Stimulated activated CD4-positive, alpha-beta T cell treated with anti-CD3 and anti-CD28 coated beads, Interleukin-12 subunit alpha, Interleukin-12 subunit beta, amount 100 ng/mL, for 24 hours (primary cell): ENCODE results near the gene CCDC18.
A peak's percentile ranks its signal among the peaks of the same experiment; 100 is the strongest.
"Not testable (repeated sequence)": the region's sequence is repeated elsewhere in the genome, so short reads cannot be mapped to it uniquely, and the experiment has no call there.

ENCODE experiments used
- DNase-seq, 2 experiments: peaks; one replicate each; pipeline ENCODE4 v3.0.0-alpha.2; 2020; ENCODE audit warnings: low read depth in 2 of 2

Gene CCDC18

GRCh38 chr1:93177991-93178390, 2.5 kb upstream of the CCDC18 start:
- DNase-seq: no peak

- no peak for DNase-seq
Measured at GRCh38 chr1:93178418-93178817, 2.1 kb upstream of the CCDC18 start.

GRCh38 chr1:93179886-93180722, 420 bp upstream of the CCDC18 start, which contains the start of gene TMED5:
Gene TMED5 (minus strand): TSS chr1:93180413. CDS start chr1:93180242, 171 bp downstream.
- DNase-seq: peak; percentile 92 to 93

- no peak for DNase-seq
Measured at GRCh38 chr1:93186667-93187066, 6.1 kb downstream of the CCDC18 start.

- DNase-seq: no peak
Measured at GRCh38 chr1:93190432-93190831, 9.9 kb downstream of the CCDC18 start.

- DNase-seq: no peak
Measured at GRCh38 chr1:93194231-93194990, 13.9 kb downstream of the CCDC18 start.

- DNase-seq: no peak
Measured at GRCh38 chr1:93196591-93196990, 16.1 kb downstream of the CCDC18 start.

GRCh38 chr1:93199150-93199549, 18.6 kb downstream of the CCDC18 start:
- no peak for DNase-seq

- DNase-seq: no peak
Measured at GRCh38 chr1:93200086-93200620, 19.6 kb downstream of the CCDC18 start.

GRCh38 chr1:93200714-93201113, 20.2 kb downstream of the CCDC18 start:
- no peak for DNase-seq

- no peak for DNase-seq
Measured at GRCh38 chr1:93205892-93206566, 25.5 kb downstream of the CCDC18 start.

GRCh38 chr1:93206567-93206954, 26.0 kb downstream of the CCDC18 start:
- no peak for DNase-seq

- no peak for DNase-seq
Measured at GRCh38 chr1:93207211-93207610, 26.7 kb downstream of the CCDC18 start.

GRCh38 chr1:93215322-93215721, 34.8 kb downstream of the CCDC18 start:
- no peak for DNase-seq

GRCh38 chr1:93219443-93219842, 38.9 kb downstream of the CCDC18 start:
- no peak for DNase-seq

GRCh38 chr1:93220716-93221115, 40.2 kb downstream of the CCDC18 start:
- not testable (repeated sequence) for DNase-seq

GRCh38 chr1:93221913-93222312, 41.4 kb downstream of the CCDC18 start:
- no peak for DNase-seq

GRCh38 chr1:93223023-93223675, 42.6 kb downstream of the CCDC18 start:
- DNase-seq: no peak

- DNase-seq: no peak
Measured at GRCh38 chr1:93235261-93235660, 54.7 kb downstream of the CCDC18 start.

- DNase-seq: no peak
Measured at GRCh38 chr1:93237021-93237420, 56.5 kb downstream of the CCDC18 start.

- no peak for DNase-seq
Measured at GRCh38 chr1:93238425-93238824, 57.9 kb downstream of the CCDC18 start.

GRCh38 chr1:93239863-93240262, 59.3 kb downstream of the CCDC18 start:
- DNase-seq: no peak
